Measurements from ENCODE around the gene S100A3. TPM values are rescaled to one million over a fixed set of nuclear protein-coding genes. Genes with fewer than 3 reads are reported as not detected.
"Not testable (repeated sequence)": the region's sequence is repeated elsewhere in the genome, so short reads cannot be mapped to it uniquely, and the experiment has no call there.

S100A3 gene
- total RNA-seq, 4 donors from 2014 or later, result 1.1 to 2.7 TPM; not detected in 2

GRCh38 chr1:153587314-153587713, 38.3 kb upstream of the S100A3 start:
- no peak for TF ChIP-seq POLR2A (IDR thresholded peaks at IDR 0.05)
- no peak for TF ChIP-seq CTCF (IDR thresholded peaks at IDR 0.05)
- TF ChIP-seq EP300 (IDR thresholded peaks at IDR 0.05), result no peak
- H3K9me3 ChIP-seq, result no peaks in the 10 kb centered on the region
- H3K27ac ChIP-seq, result no peak overlapping the region
- H3K4me1 ChIP-seq, result peaks cover 0 to 4% (median under 1%) of the 10 kb centered on the region in 4 donors
- 67 to 68% methylated on average over 5 of the region's 5 CpGs for WGBS, 2 donors
- H3K36me3 ChIP-seq, result no peaks in the 10 kb centered on the region
- DNase-seq (ENCODE audit: low spot score in 2 of 2), result no peak
- H3K27me3 ChIP-seq, result no peaks in the 10 kb centered on the region
- H3K4me3 ChIP-seq, result no peak overlapping the region

- TF ChIP-seq CTCF (IDR thresholded peaks at IDR 0.05) (no peak), POLR2A (IDR thresholded peaks at IDR 0.05) (no peak), EP300 (IDR thresholded peaks at IDR 0.05) (no peak)
- no peak for DNase-seq (ENCODE audit: low spot score in 2 of 2)
- Histone ChIP-seq H3K4me1 (no peaks in the 10 kb centered on the region), H3K9me3 (no peaks in the 10 kb centered on the region), H3K27ac (no peak overlapping the region), H3K27me3 (no peaks in the 10 kb centered on the region), H3K4me3 (no peak overlapping the region), H3K36me3 (no peaks in the 10 kb centered on the region)
- 33 to 53% methylated on average over 1 of the region's 1 CpG for WGBS, 2 donors
These were observed 37.3 kb upstream of the S100A3 start for GRCh38 chr1:153586347-153586746.

- Histone ChIP-seq H3K36me3 (no peaks in the 10 kb centered on the region), H3K27ac (no peak overlapping the region), H3K4me1 (no peaks in the 10 kb centered on the region), H3K4me3 (no peak overlapping the region), H3K9me3 (no peaks in the 10 kb centered on the region), H3K27me3 (no peaks in the 10 kb centered on the region)
- no peak for DNase-seq (ENCODE audit: low spot score in 2 of 2)
- WGBS, 2 donors, result 71 to 77% methylated on average over 1 of the region's 1 CpG
- TF ChIP-seq POLR2A (IDR thresholded peaks at IDR 0.05) (no peak), CTCF (IDR thresholded peaks at IDR 0.05) (no peak), EP300 (IDR thresholded peaks at IDR 0.05) (no peak)
These were observed 35.9 kb upstream of the S100A3 start for GRCh38 chr1:153585006-153585405.

- H3K36me3 ChIP-seq, result no peaks in the 10 kb centered on the region
- 60 to 78% methylated on average over 2 of the region's 2 CpGs for WGBS, 2 donors
- DNase-seq (ENCODE audit: low spot score in 2 of 2), result no peak
These were observed 34.9 kb upstream of the S100A3 start for GRCh38 chr1:153583976-153584375.

GRCh38 chr1:153583514-153583913, 34.5 kb upstream of the S100A3 start:
- not testable (repeated sequence) for DNase-seq (ENCODE audit: low spot score in 2 of 2); H3K27ac ChIP-seq; H3K27me3 ChIP-seq; H3K36me3 ChIP-seq; H3K9me3 ChIP-seq; H3K4me3 ChIP-seq; H3K4me1 ChIP-seq
- WGBS, 2 donors, result 80 to 84% methylated on average over 2 to 3 of the region's 3 CpGs

More at GRCh38 chr1:153583976-153584375, 34.9 kb upstream of the S100A3 start:
- no peak for TF ChIP-seq EP300 (IDR thresholded peaks at IDR 0.05)
- no peak for TF ChIP-seq CTCF (IDR thresholded peaks at IDR 0.05)
- TF ChIP-seq POLR2A (IDR thresholded peaks at IDR 0.05), result no peak
- Histone ChIP-seq H3K4me3 (no peak overlapping the region), H3K4me1 (no peaks in the 10 kb centered on the region), H3K27me3 (no peaks in the 10 kb centered on the region), H3K9me3 (no peaks in the 10 kb centered on the region), H3K27ac (no peak overlapping the region)

GRCh38 chr1:153582836-153583235, 33.8 kb upstream of the S100A3 start:
- WGBS, 2 donors, result 90 to 95% methylated on average over 20 to 27 of the region's 34 CpGs
- H3K36me3 ChIP-seq; H3K27ac ChIP-seq; H3K4me3 ChIP-seq; H3K4me1 ChIP-seq; H3K27me3 ChIP-seq; DNase-seq (ENCODE audit: low spot score in 2 of 2); H3K9me3 ChIP-seq: not testable (repeated sequence)

All from tibial nerve (tissue), 4 donors.